ENCODE measurements around the gene ABLIM2. TPM values are rescaled to one million over a fixed set of nuclear protein-coding genes. Genes with fewer than 3 reads are reported as not detected.

The ABLIM2 gene
- total and polyA plus RNA-seq, 2 of the 13 experiments (the other 11 are each of a cell fraction or from before 2014, with no cell fraction given) = 0.20 to 0.37 TPM

DNA sequence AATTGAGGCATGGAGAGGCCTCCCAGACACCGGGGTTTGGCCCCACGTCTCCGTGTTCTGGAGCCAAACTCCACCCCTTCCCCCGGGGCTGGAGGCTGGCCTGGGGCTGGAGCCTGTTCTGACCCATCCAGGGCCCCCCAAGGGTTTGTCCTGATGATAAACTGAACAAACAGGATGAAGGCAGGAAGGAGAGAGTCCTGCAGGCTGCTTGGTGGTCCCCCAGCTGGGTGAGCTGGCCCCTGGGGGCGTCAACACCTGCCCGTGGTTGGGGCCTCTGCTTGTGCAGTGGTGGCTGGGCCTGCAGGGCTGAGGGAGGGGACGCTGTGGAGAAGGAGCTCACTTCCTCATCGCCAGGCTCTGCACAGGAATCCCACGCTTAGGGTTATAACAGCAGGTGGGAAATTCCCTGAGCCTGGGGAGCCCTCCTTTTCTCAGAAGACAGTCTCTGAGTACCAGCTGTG lies 42.7 kb upstream of the ABLIM2 start (continued):
- peak; percentile 38 for TF ChIP-seq PAXIP1 (CRISPR knock-in tag; conservative IDR thresholded peaks at IDR 0.05)
- TF ChIP-seq TAF15 (IDR thresholded peaks at IDR 0.05; ENCODE audit: low read depth, low read length, poor library complexity, severe bottlenecking) = no peak
- TF ChIP-seq ZNF12 (CRISPR knock-in tag; IDR thresholded peaks at IDR 0.05) = no peak
- no peak for TF ChIP-seq ZNF333 (CRISPR knock-in tag; IDR thresholded peaks at IDR 0.05; ENCODE audit: borderline replicate concordance)
- 0 out of 2 replicates have a peak, but pooled peaks have one; percentile 37 for TF ChIP-seq ZFP90 (CRISPR knock-in tag; IDR thresholded peaks at IDR 0.05; ENCODE audit: borderline replicate concordance)
- no peak for TF ChIP-seq ARNT2 (CRISPR knock-in tag; IDR thresholded peaks at IDR 0.05; ENCODE audit: low read depth)
- TF ChIP-seq ZFX (CRISPR knock-in tag; IDR thresholded peaks at IDR 0.05; ENCODE audit: low read depth) = peak; percentile 65; the same call in 1 of the 2 replicates
- TF ChIP-seq ZNF501 (CRISPR knock-in tag; IDR thresholded peaks at IDR 0.05) = 0 out of 2 replicates have a peak, but pooled peaks have one; percentile 19
- no peak for TF ChIP-seq NAIF1 (CRISPR knock-in tag; IDR thresholded peaks at IDR 0.05; ENCODE audit: borderline replicate concordance)
- TF ChIP-seq ZNF570 (CRISPR knock-in tag; IDR thresholded peaks at IDR 0.05; ENCODE audit: borderline replicate concordance) = no peak
- no peak for TF ChIP-seq RAD21 (CRISPR knock-in tag; IDR thresholded peaks at IDR 0.05)
- TF ChIP-seq ZNF746 (CRISPR knock-in tag; IDR thresholded peaks at IDR 0.05) = no peak
- TF ChIP-seq SMC3 (IDR thresholded peaks at IDR 0.05; ENCODE audit: low read length) = no peak
- TF ChIP-seq ZNF770 (CRISPR knock-in tag; IDR thresholded peaks at IDR 0.05) = 0 out of 2 replicates have a peak, but pooled peaks have one; percentile 16
- peak; percentile 27; the same call in 1 of the 2 replicates for TF ChIP-seq TFAP4 (IDR thresholded peaks at IDR 0.05; ENCODE audit: borderline replicate concordance, low read depth)
- no peak for TF ChIP-seq PAWR (CRISPR knock-in tag; IDR thresholded peaks at IDR 0.05; ENCODE audit: borderline replicate concordance)
- TF ChIP-seq NR3C1 (CRISPR knock-in tag; IDR thresholded peaks at IDR 0.05) = no peak
- no peak for TF ChIP-seq THYN1 (CRISPR knock-in tag; IDR thresholded peaks at IDR 0.05; ENCODE audit: borderline replicate concordance, low read depth)
- no peak for TF ChIP-seq YEATS2 (CRISPR knock-in tag; IDR thresholded peaks at IDR 0.05; ENCODE audit: borderline replicate concordance)
- no peak for TF ChIP-seq MIER2 (CRISPR knock-in tag; IDR thresholded peaks at IDR 0.05)
- 0 out of 2 replicates have a peak, but pooled peaks have one; percentile 41 for TF ChIP-seq SIN3A (IDR thresholded peaks at IDR 0.05; ENCODE audit: borderline replicate concordance, low read depth, low read length)
- TF ChIP-seq RFX3 (CRISPR knock-in tag; IDR thresholded peaks at IDR 0.05) = no peak
- TF ChIP-seq ZNF572 (CRISPR knock-in tag; IDR thresholded peaks at IDR 0.05) = no peak
- no peak for TF ChIP-seq ZBTB1 (CRISPR knock-in tag; IDR thresholded peaks at IDR 0.05; ENCODE audit: borderline replicate concordance)
- no peak for TF ChIP-seq MYC (CRISPR knock-in tag; IDR thresholded peaks at IDR 0.05; ENCODE audit: borderline replicate concordance)
- no peak for TF ChIP-seq FOSL2 (CRISPR knock-in tag; IDR thresholded peaks at IDR 0.05)

Data from HepG2 (cell line).